Activated CD8-positive, alpha-beta memory T cell treated with anti-CD3 and anti-CD28 coated beads, Interleukin-2, amount 50 U/mL, for 1 hour (primary cell): ENCODE data around the gene PLD4.
"Not testable (repeated sequence)": the region's sequence is repeated elsewhere in the genome, so short reads cannot be mapped to it uniquely, and the experiment has no call there.

Experiments
- DNase-seq: peaks from one replicate; pipeline ENCODE4 v3.0.0-alpha.2; 2020; ENCODE audit errors: extremely low read depth

Gene PLD4

GRCh38 chr14:104941508-104942365, 17.1 kb downstream of the PLD4 start:
- DNase-seq, result no peak

- DNase-seq, result no peak
These were observed 17.9 kb downstream of the PLD4 start for GRCh38 chr14:104942586-104942985.

- not testable (repeated sequence) for DNase-seq
These were observed 18.7 kb downstream of the PLD4 start for GRCh38 chr14:104943216-104944015.

- not testable (repeated sequence) for DNase-seq
These were observed 19.3 kb downstream of the PLD4 start for GRCh38 chr14:104944016-104944308.

GRCh38 chr14:104944436-104945205, 19.9 kb downstream of the PLD4 start:
- not testable (repeated sequence) for DNase-seq

- DNase-seq, result not testable (repeated sequence)
These were observed 20.6 kb downstream of the PLD4 start for GRCh38 chr14:104945266-104945665.

GRCh38 chr14:104945986-104946965, 21.6 kb downstream of the PLD4 start:
- not testable (repeated sequence) for DNase-seq

GRCh38 chr14:104947201-104947600, 22.5 kb downstream of the PLD4 start:
- not testable (repeated sequence) for DNase-seq

- not testable (repeated sequence) for DNase-seq
These were observed 23.4 kb downstream of the PLD4 start for GRCh38 chr14:104947881-104948735.

GRCh38 chr14:104948736-104949031, 24.0 kb downstream of the PLD4 start:
- no peak for DNase-seq

- not testable (repeated sequence) for DNase-seq
These were observed 24.8 kb downstream of the PLD4 start for GRCh38 chr14:104949406-104949955.

- no peak for DNase-seq
These were observed 25.3 kb downstream of the PLD4 start for GRCh38 chr14:104950021-104950420.

- not testable (repeated sequence) for DNase-seq
These were observed 26.0 kb downstream of the PLD4 start for GRCh38 chr14:104950701-104951100.

GRCh38 chr14:104951863-104952657, 27.4 kb downstream of the PLD4 start:
- DNase-seq, result not testable (repeated sequence)

GRCh38 chr14:104953097-104953496, 28.4 kb downstream of the PLD4 start:
- DNase-seq, result no peak

GRCh38 chr14:104953896-104954656, 29.4 kb downstream of the PLD4 start:
- DNase-seq, result no peak

GRCh38 chr14:104954746-104955395, 30.2 kb downstream of the PLD4 start:
- DNase-seq, result no peak

- DNase-seq, result no peak
These were observed 30.7 kb downstream of the PLD4 start for GRCh38 chr14:104955396-104955770.
